A549 treated with Mapracorat at 1 μM for 4 hours (cell line): Measurements from ENCODE around the gene SEMA7A. TPM values are rescaled to one million over a fixed set of nuclear protein-coding genes. Genes with fewer than 3 reads are reported as not detected.

Experiments
- total RNA-seq: library from RNA; stranded (reverse); fragments of 200-300 nt; extraction: Qiagen RNA extraction; gene quantifications from 5 replicates; pipeline ENCODE4 v1.2.3, GENCODE V29; 2022

Gene SEMA7A, protein sequence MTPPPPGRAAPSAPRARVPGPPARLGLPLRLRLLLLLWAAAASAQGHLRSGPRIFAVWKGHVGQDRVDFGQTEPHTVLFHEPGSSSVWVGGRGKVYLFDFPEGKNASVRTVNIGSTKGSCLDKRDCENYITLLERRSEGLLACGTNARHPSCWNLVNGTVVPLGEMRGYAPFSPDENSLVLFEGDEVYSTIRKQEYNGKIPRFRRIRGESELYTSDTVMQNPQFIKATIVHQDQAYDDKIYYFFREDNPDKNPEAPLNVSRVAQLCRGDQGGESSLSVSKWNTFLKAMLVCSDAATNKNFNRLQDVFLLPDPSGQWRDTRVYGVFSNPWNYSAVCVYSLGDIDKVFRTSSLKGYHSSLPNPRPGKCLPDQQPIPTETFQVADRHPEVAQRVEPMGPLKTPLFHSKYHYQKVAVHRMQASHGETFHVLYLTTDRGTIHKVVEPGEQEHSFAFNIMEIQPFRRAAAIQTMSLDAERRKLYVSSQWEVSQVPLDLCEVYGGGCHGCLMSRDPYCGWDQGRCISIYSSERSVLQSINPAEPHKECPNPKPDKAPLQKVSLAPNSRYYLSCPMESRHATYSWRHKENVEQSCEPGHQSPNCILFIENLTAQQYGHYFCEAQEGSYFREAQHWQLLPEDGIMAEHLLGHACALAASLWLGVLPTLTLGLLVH
- 1.5 to 2.1 TPM (median 1.7 TPM) in 5 replicates for total RNA-seq

DNA sequence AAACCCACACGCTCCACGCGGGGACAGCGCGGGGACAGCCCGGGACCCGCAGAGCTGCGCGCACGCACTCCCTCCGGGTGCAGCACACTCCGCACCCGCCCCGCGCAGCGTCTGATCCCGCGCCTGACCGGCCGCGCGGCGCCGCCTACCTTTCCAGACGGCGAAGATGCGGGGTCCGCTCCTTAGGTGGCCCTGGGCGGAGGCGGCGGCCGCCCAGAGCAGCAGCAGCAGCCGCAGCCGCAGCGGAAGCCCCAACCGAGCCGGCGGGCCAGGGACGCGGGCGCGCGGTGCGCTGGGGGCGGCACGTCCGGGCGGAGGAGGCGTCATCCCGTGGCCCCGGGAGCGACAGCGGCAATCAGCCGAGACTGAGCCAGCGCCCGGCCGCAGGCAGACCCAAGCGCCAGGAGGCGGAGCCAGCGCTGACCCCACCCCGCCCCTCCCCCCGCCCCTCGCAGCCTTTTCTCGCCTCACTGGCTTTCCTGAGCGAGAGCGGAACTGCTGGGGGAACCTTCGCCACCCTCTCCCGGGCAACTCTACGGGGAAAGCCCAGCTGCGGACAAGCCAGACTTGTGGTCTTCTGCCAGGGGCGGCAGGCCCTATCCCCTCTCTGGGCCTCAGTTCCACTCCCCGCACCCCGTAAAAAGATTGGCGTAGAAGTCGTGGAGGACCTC lies at the start of gene SEMA7A:
TSS of gene SEMA7A (minus strand) at position 367 of the 671 bp plus-strand sequence. CDS start at position 327, 40 bp downstream.

DNA sequence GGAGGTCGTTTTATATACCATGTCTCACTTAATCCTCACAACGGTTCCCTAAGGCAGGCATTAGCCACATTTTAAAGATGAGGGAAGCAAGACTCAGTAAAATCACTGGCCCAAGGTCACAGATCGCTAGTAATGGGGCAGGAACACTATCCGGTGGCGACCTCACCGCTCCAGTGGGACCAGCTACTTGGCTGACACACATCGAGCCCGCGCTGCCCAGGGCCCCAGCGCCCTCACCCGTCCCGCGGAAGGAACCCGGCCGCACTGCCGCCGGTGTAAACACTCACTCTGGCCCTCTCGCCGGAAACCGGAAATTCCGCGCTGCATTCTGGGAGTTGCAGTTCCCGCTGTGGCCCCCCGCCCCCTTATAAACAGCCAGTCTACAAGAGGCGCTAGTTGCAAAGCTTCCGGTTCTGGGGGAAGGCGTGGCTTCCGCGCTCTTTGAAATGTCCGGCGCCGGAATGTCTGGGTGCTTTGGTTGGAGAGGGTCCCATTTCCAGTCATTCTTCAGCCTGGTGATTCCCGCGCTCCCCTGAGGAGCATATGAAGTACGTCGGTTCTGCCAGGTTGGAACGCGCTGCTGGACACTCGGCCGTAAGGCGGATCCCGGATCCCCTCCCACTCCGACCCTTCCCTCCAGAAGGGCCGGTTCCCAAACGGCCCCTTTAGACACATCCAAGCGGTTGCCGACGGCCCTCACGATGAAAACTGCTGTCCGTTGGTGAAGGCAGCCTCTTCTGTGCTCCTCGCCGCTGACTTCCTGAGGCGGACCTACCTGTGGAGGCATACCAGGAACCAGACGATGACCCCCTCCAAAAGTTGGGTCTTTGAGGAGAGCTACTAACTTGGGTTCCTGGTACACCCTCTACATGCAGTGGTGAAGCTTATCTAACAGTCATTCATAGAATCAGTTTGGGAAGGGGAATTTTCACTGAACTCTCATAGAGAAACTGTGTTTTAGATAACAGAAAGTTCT lies 27.4 kb upstream of the SEMA7A start, which contains the start of gene UBL7:
TSS of gene UBL7 (minus strand) at position 290 of the 976 bp plus-strand sequence. CDS start 2,293 bp downstream, outside the sequence.

DNA sequence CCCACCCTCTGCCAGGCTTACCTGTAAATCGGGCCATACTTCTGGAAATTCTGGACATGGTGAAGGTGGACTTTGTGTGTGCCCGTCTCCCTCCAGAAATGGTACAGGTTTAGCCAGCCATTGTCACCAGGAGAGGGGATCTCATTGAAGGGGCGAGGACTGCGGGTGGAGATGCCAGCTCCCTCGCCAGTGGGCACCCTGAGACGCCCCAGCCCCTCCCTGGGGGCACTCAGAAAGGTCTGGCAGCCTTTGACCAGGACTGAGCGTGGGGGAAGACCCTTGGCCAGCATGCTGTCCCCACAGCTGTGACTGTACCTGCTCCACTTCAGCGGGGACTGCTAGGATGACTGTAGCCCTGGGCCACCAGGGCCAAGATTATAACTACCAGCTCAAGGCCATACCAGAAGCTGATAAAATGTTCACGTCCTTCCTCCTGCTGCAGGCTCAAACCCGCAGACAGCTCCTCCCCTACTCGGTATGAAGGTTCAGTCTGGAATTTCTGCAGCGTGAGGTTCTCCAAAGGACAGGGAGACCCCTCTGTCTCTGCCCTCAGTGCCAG lies 66.4 kb downstream of the SEMA7A start, which contains the start of gene CYP11A1:
TSS of gene CYP11A1 (minus strand) at position 351 of the 559 bp plus-strand sequence. CDS start at position 290, 61 bp downstream.

Other genes with a start within 250 kb of the SEMA7A start
- 52.1 to 86.8 TPM (median 69.6 TPM) in 5 replicates for gene STRA6, start 231.2 kb downstream of the SEMA7A start, total RNA-seq
- gene CCDC33, start 197.6 kb downstream of the SEMA7A start, total RNA-seq = 6.7 to 8.9 TPM (median 7.2 TPM) in 5 replicates
- not detected in 5 replicates for gene CYP11A1, start 66.3 kb downstream of the SEMA7A start, total RNA-seq
- 38.5 to 42.7 TPM (median 41.3 TPM) in 5 replicates for gene UBL7, start 27.2 kb upstream of the SEMA7A start, total RNA-seq
- gene ARID3B, start 107.3 kb upstream of the SEMA7A start, total RNA-seq = 2.8 to 3.3 TPM (median 3.0 TPM) in 5 replicates
- 26.5 to 45.1 TPM (median 34.8 TPM) in 5 replicates for gene CLK3, start 181.9 kb upstream of the SEMA7A start, total RNA-seq